CD4-positive, alpha-beta T cell treated with Interferon gamma for 1 hour (primary cell): ENCODE results near the gene MCAM.

ENCODE experiments used
- DNase-seq: peaks from one replicate; pipeline ENCODE4 v3.0.0-alpha.2; 2020

MCAM gene

GRCh38 chr11:119344291-119345010, 27.5 kb upstream of the MCAM start:
- no peak for DNase-seq

- DNase-seq = no peak
These were observed 26.8 kb upstream of the MCAM start for GRCh38 chr11:119343726-119344125.

DNA sequence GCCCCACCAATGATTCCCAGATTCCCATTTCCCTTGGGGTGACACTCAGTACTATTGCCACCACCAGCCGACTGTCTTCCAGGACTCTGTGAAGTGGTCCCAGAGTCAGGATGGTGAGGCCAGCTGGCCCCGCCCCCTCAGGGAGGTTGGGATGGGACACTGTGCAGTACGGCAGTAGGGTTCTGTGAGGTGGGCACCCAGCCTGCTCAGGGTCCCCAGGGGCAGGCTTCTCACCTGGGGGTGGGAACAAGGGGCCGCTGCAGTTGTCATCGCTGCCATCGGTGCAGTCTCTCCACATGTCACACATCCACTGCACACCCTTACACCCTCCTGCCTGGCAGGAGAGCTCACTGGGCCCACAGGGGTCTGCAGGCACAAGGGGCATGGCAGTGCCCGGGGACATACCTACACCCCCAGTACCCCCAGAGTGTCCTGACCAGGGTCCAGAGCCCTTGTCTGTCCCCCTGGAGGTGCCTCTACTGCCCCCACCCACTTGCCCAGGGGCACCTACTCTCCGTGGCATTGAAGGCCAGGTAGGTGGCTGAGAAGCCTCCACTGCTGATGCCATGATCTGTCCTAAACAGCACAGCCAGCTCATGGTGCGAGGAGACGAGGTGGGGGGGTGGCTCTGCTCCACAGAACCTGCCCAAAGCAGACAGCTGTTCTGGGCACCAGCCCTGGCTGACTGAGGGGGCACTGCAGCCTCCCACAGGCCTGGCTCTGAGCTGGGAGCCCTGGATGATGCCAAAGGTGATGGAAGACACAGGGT, 25.6 kb upstream of the MCAM start:
- DNase-seq = no peak

GRCh38 chr11:119342023-119342300, 25.0 kb upstream of the MCAM start:
- no peak for DNase-seq

GRCh38 chr11:119341222-119342022, 24.5 kb upstream of the MCAM start:
- no peak for DNase-seq

GRCh38 chr11:119340335-119341221, 23.6 kb upstream of the MCAM start, which contains the start of gene C1QTNF5:
Gene C1QTNF5, minus strand, starts transcription at chr11:119340883. Its CDS starts 486 bp downstream, at chr11:119340397.
- DNase-seq = no peak

DNA sequence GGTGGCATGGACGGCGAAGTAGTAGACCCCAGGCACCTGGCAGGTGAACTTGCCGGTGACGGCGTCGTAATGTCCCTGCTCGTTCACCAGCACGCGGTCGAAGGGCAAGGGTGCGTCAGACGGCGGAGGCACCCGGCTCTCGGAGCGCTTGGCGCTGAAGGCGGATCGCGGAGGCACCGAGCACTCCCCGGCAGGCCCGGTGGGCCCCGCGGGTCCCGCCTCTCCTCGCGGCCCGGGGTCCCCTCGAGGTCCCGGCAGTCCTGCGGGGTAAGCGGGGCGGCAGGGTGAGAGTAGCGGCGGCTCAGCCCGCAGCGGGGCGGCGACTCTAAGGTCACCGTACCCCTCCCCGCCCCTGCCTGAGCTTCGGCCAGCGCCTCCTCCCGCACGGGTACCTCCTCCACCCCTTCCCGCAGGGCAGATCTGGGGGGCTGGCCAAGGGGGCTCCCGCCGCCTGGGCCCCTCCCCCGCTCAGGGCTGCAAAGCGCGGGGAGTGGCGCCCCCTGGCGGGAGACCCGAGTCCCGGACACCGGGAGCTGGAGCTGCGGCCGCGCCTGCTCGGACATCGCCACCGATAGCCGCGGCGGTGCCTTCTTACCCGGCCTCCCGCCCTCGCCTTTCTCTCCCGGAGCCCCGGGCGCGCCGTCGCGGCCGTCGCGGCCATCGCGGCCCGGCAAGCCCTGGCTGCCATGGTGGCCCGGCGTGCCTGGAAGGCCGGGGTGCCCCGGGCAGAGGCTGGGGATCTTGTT, 22.8 kb upstream of the MCAM start:
- DNase-seq = no peak

DNA sequence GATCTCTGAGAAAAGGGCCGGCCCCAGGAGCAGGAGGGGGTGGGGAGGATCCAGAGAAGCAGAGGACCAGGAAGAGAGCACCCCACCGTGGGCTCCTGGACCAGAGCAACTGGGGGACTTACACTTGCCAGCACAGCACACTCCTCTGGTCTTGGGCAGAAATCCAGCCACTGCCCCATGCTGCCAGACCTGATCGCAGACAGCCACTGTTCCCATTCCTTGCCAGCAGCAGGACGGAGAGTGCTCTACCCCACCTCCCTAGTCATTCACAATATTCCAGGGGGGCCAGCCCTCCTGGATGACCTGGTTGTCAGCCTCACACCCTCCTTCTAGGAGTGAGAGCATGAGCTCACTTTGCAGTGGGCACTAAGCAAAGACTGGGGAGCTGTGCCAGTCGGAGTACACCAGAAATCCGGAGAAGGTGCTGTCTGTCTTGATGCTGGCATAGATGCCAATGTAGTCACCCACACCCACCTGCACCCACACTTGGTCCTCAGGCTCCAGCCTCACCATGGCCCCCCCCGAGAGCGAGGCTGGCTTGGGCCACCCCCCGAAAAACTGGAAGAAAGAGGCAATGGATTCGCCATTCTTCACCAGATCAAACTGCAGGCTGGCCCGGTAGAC, 22.1 kb upstream of the MCAM start:
- no peak for DNase-seq

DNA sequence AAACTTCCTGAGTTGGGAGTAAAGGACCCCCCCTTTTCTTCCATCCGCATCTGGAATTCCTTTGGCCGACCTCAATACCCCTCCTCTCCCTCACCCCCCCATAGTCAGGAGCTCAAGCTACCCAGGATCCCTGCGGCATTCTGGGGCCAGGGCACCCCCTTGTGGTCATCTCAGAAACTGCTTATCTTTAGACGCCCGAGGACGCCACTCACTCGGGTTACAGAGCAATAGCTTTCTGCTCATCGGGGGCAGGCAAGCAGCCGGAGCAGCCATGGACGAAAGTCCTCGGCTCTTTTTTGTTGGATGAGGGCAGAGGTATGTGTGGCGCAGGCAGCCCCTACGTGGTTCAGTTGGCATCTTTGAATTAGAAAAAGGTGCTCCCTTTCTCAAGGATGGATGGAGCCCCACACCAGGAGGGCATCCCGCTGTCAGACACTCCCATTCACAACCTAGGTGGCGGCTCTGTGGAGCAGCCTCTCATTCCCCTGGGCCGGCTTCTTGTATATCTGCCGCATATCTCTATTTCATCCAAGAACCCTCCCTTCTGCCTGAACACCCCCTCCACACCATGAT, 21.5 kb upstream of the MCAM start:
- peak; percentile 57 for DNase-seq

DNA sequence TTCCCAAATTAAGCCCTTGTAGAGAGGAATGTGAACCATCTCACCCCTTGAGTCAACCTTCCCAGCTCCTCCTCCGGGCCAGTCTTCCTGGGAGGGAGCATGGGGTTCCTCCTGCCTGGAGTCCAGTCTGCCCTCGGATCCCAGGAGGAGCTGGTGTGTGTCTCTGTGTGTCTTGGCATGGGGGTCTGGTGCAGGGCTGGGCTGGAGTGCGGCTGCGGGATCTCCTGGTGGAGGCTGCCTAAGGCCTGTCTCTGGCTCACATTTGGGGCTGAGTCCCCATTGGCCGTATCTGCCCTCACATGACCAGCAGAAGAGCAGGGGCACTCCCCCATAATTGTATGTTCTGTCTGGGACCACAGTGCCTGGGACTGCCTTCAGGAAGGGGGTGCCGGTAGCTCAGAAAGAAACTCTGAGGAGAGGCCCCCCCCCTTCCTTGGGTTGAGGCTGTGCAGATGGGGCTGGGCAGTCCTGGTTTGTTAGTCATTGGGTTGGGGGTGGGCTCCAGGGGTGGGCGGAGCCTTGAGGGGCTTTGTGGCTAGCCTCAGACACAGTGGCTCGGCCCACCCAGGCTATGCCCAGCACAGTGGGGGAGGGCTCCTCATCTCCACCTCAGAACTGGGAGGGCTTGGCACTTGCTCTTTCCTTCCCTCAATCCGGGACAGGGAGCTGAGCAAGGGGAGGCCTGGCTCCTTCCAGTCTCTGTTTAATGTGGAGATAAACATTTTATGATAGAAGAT, 20.8 kb upstream of the MCAM start:
- no peak for DNase-seq

- no peak for DNase-seq
These were observed 20.0 kb upstream of the MCAM start for GRCh38 chr11:119336744-119337469.

DNA sequence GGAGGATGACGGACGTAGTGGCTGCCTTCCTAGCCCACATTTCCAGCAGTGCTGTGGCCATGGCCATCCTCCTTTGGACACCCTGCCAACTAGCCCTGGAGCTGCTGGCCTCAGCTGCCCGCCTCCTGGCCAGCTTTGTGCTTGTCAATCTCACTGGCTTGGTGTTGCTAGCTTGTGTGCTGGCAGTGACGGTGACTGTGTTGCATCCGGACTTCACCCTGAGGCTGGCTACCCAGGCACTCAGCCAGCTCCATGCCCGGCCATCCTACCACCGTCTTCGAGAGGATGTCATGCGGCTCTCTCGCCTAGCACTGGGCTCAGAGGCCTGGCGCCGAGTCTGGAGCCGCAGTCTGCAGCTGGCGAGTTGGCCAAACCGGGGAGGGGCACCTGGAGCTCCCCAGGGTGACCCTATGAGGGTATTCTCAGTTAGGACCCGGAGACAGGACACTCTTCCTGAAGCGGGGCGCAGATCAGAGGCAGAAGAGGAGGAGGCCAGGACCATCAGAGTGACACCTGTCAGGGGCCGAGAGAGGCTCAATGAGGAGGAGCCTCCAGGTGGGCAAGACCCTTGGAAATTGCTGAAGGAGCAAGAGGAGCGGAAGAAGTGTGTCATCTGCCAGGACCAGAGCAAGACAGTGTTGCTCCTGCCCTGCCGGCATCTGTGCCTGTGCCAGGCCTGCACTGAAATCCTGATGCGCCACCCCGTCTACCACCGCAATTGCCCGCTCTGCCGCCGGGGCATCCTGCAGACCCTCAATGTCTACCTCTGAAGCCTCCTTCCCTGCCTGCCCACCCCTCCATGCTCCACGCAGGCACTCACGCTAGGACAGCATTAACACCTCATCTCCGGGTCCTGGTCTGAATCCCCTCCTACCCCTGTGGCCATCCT, 19.0 kb upstream of the MCAM start:
- DNase-seq = no peak

GRCh38 chr11:119335091-119335654, 18.2 kb upstream of the MCAM start:
- DNase-seq = no peak

DNA sequence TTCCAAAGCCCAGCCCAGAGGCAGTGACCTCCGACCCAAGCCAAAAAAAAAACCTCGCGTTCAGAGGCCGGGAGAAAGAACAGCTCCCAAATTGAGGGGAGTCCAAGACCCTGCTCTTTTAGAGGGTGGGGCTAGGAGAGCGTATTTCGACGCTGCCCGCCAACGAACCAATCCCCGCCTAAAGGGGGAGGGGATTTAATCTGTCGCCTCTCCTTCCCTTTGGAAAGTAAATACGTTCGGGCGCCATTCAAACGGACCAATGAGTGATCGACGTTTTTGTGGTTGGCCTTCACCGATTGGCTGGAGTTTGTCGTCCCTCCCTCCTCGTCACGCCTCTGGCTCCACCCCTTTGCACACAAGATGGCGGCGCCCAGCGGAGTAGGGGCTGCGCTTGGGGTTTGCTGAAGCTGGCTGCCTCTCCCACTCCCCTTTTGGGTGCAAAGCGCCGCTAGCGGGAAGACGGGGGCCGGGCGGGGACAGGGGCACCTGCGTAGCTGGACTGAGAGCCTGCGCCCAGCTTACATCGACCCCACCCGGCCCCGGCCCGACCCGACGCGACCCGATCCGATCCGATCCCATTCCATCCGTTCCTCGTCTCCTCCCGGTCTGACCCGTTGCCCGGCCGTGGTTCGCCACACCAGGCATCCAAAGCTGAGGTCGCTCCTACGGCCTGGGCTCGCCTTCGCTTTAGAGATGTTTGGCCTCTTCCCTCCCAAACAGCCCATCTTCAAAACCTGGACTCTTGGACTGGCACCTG, 17.4 kb upstream of the MCAM start, which contains the start of gene RNF26:
RNF26 (plus strand) TSS at position 354 of the 757 bp plus-strand sequence. CDS start 596 bp downstream, outside the sequence.
- DNase-seq = peak; percentile 94

DNA sequence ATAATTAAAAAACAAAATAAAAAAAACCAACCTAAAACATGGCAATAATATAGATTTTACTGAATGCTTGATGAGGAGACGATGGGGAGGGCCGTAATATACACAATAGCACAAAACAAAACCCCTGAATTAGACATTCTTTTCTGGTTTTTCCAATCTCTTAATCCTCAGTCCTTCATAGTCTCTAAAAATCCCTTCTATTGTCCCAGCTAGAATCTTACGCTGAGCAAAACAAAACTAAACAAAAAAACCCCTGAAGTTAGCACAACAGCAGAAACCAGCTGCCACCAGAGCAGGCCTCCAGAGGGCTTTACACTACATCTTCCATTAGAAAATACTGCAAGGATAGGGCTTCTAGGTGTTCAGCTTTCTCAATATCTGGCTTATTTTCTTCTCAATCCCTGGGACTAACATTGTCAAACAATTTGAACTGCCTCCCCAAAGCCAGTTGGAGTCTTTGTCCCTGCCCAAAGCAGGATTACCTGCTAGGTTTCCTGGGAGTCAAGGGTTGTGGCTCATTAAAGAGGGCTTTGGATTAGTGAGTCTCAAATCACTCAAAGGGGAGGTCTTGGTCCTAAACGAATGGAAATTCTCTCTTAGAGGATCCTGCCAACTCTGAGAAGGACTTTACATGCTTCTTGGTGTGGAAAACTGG, 15.3 kb upstream of the MCAM start:
- no peak for DNase-seq

DNA sequence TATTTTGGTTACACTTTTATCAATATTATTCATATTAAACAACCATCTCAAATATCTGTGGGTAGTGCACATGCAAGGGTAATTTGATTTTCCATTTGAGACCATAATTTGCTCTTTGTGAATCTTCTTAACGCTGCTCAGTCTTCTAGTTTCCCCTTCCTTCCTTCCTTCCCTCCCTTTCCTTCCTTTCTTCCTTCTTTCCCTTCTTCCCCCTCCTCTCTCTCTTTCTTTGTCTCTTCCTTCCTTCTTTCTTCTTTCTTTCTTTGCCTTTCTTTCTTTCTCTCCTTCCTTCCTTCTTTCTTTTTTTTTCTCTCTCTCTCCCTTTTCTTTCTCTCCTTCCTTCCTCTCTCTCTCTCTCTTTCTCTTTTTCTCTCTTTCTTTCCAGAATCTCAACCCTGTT, 13.3 kb upstream of the MCAM start:
- no peak for DNase-seq

- DNase-seq = no peak
These were observed 12.4 kb upstream of the MCAM start for GRCh38 chr11:119329320-119329719.
